Endodermal cell (in vitro differentiated cells): ENCODE data around the gene SBF2. TPM values are rescaled to one million over a fixed set of nuclear protein-coding genes. Genes with fewer than 3 reads are reported as not detected.

ENCODE experiments used
- DNase-seq: peaks from one replicate; pipeline ENCODE4 v3.0.0-alpha.2; 2017
- H3K27ac ChIP-seq: 2 replicates; pipeline ENCODE4 v1.5.1; 2013; ENCODE audit warnings: mild to moderate bottlenecking, low read depth, low read length, moderate library complexity
- H3K27me3 ChIP-seq: 2 replicates; pipeline ENCODE4 v1.6.1; 2013; ENCODE audit warnings: mild to moderate bottlenecking, low read length, moderate library complexity; ENCODE audit not compliant: insufficient read depth, control insufficient read depth, poor library complexity, severe bottlenecking
- H3K36me3 ChIP-seq: 2 replicates; pipeline ENCODE4 v1.7.0; 2013; ENCODE audit warnings: mild to moderate bottlenecking, low read length, moderate library complexity; ENCODE audit not compliant: control insufficient read depth, insufficient read depth
- H3K4me1 ChIP-seq: one replicate; pipeline ENCODE4 v1.7.0; 2013; ENCODE audit warnings: low read length; ENCODE audit not compliant: control insufficient read depth, insufficient read depth
- H3K4me3 ChIP-seq: 2 replicates; pipeline ENCODE4 v1.5.1; 2013; ENCODE audit warnings: mild to moderate bottlenecking, low read length, moderate library complexity
- H3K9ac ChIP-seq: 2 replicates; pipeline ENCODE4 v1.6.1; 2013; ENCODE audit warnings: mild to moderate bottlenecking, low read length, moderate library complexity; ENCODE audit not compliant: poor library complexity, severe bottlenecking; ENCODE audit errors: extremely low read depth
- H3K9me3 ChIP-seq: 2 replicates; pipeline ENCODE4 v1.6.1; 2013; ENCODE audit warnings: mild to moderate bottlenecking, low read length, moderate library complexity; ENCODE audit not compliant: control insufficient read depth
- H3K27ac Mint-ChIP-seq: 2 replicates; pipeline ENCODE4 v1.8.0; 2020; ENCODE audit warnings: mixed read lengths
- H3K27me3 Mint-ChIP-seq: 2 replicates; pipeline ENCODE4 v1.8.0; 2021; ENCODE audit warnings: mild to moderate bottlenecking, mixed read lengths; ENCODE audit not compliant: insufficient read depth
- H3K36me3 Mint-ChIP-seq: 2 replicates; pipeline ENCODE4 v1.8.0; 2020; ENCODE audit warnings: low read depth, mixed read lengths
- H3K4me1 Mint-ChIP-seq: 2 replicates; pipeline ENCODE4 v1.8.0; 2020; ENCODE audit warnings: mixed read lengths
- H3K4me3 Mint-ChIP-seq: 2 replicates; pipeline ENCODE4 v1.8.0; 2020; ENCODE audit warnings: mild to moderate bottlenecking, moderate library complexity, mixed read lengths
- H3K9me3 Mint-ChIP-seq: 2 replicates; pipeline ENCODE4 v1.8.0; 2020; ENCODE audit warnings: mild to moderate bottlenecking, mixed read lengths
- CTCF ChIP-seq: fragments of 200-600 bp; sonication (generic); conservative IDR thresholded peaks from 2 replicates; pipeline ENCODE4 v1.5.0; 2021; ENCODE audit warnings: antibody characterized with exemption, mild to moderate bottlenecking
- WGBS, 2 experiments: methylation state at CpG; one replicate each; pipeline versions ENCODE4 v1.1.5 to v1.1.7; 2013; ENCODE audit warnings: missing lambda C conversion rate in 2 of 2, mixed read lengths in 1 of 2; ENCODE audit not compliant: insufficient coverage in 1 of 2, insufficient read length in 1 of 2; 5-methylcytosine and 5-hydroxymethylcytosine counted together
- total RNA-seq, 2 donors: library from RNA; stranded (reverse); fragmentation: NEBNext Ultra II Directional in 1 of 2; extraction: Animal tissue kit (Norgen Biotek cat#: 25700) in 1 of 2; gene quantifications; 2 replicates in 1 of 2; 3 replicates in 1 of 2; pipeline ENCODE4 v1.2.1, GENCODE V29; 2021

Gene SBF2
- total RNA-seq, 2 donors from 2014 or later = 27.1 to 32.5 TPM

GRCh38 chr11:9777066-9777465, 517.0 kb downstream of the SBF2 start:
- Mint-ChIP-seq H3K4me3 (peak overlapping the region; percentile 14), H3K9me3 (no peaks in the 10 kb centered on the region), H3K27me3 (no peaks in the 10 kb centered on the region), H3K27ac (peak overlapping the region; percentile 92), H3K4me1 (peaks cover 37% of the 10 kb centered on the region), H3K36me3 (peaks cover 23% of the 10 kb centered on the region)
- no peaks in the 10 kb centered on the region for H3K27me3 ChIP-seq
- peak overlapping the region; percentile 30 for H3K4me3 ChIP-seq
- H3K9me3 ChIP-seq = no peaks in the 10 kb centered on the region
- no peak for TF ChIP-seq CTCF
- H3K9ac ChIP-seq = no peak overlapping the region
- DNase-seq = no peak
- no peak overlapping the region for H3K27ac ChIP-seq
- peaks cover 26% of the 10 kb centered on the region for H3K36me3 ChIP-seq
- peaks cover 23% of the 10 kb centered on the region for H3K4me1 ChIP-seq
- WGBS, 2 experiments = 78% methylated on average over 2 of the region's 2 CpGs; no CpG with 5 or more reads in 1 of the 2 experiments

GRCh38 chr11:9776203-9776602, 517.8 kb downstream of the SBF2 start:
- peaks cover 19% of the 10 kb centered on the region for H3K36me3 ChIP-seq
- H3K4me3 Mint-ChIP-seq = no peak overlapping the region
- H3K4me3 ChIP-seq = no peak overlapping the region
- H3K9ac ChIP-seq = no peak overlapping the region
- no peak overlapping the region for H3K27ac ChIP-seq
- DNase-seq = no peak
- no peaks in the 10 kb centered on the region for H3K27me3 Mint-ChIP-seq
- TF ChIP-seq CTCF = no peak
- no peaks in the 10 kb centered on the region for H3K9me3 Mint-ChIP-seq
- no peaks in the 10 kb centered on the region for H3K27me3 ChIP-seq
- peaks cover 18% of the 10 kb centered on the region for H3K36me3 Mint-ChIP-seq
- H3K4me1 Mint-ChIP-seq = peaks cover 37% of the 10 kb centered on the region
- no peaks in the 10 kb centered on the region for H3K9me3 ChIP-seq
- peaks cover 23% of the 10 kb centered on the region for H3K4me1 ChIP-seq
- no peak overlapping the region for H3K27ac Mint-ChIP-seq
- WGBS, 2 experiments = 100% methylated on average over 1 of the region's 1 CpG; no CpG with 5 or more reads in 1 of the 2 experiments

- DNase-seq = peak; percentile 54
- TF ChIP-seq CTCF = no peak
- Mint-ChIP-seq H3K4me1 (peaks cover 37% of the 10 kb centered on the region), H3K4me3 (no peak overlapping the region), H3K36me3 (peaks cover 11% of the 10 kb centered on the region), H3K27me3 (no peaks in the 10 kb centered on the region), H3K27ac (no peak overlapping the region), H3K9me3 (no peaks in the 10 kb centered on the region)
- Histone ChIP-seq H3K9me3 (no peaks in the 10 kb centered on the region), H3K4me3 (no peak overlapping the region), H3K27ac (no peak overlapping the region), H3K9ac (no peak overlapping the region), H3K27me3 (no peaks in the 10 kb centered on the region), H3K4me1 (peaks cover 23% of the 10 kb centered on the region), H3K36me3 (peaks cover 11% of the 10 kb centered on the region)
- 63% methylated on average over 2 of the region's 2 CpGs; no CpG with 5 or more reads in 1 of the 2 experiments for WGBS, 2 experiments
These were observed 518.6 kb downstream of the SBF2 start for GRCh38 chr11:9775398-9775779.
